Heart left ventricle (tissue), 13 donors: ENCODE measurements around the gene PTPN6.

Source experiments
- CTCF ChIP-seq, 12 donors: fragments of 200-600 bp; sonication (generic) in 4 of 12; IDR thresholded peaks; one replicate each; pipeline versions ENCODE4 v1.5.0 to v1.8.0; 2018 to 2022; ENCODE audit warnings: antibody characterized with exemption in 12 of 12, mild to moderate bottlenecking in 5 of 12
- POLR2A ChIP-seq, 2 donors: fragments of 450-650 bp; IDR thresholded peaks; one replicate each; pipeline ENCODE4 v1.6.1; 2017; ENCODE audit warnings: antibody characterized with exemption in 2 of 2, mild to moderate bottlenecking in 2 of 2, moderate library complexity in 2 of 2
- donor health status: ischemic (EF 13 %, LVEDD 7.1; RV severe dilation, severe dysfunction).
- donor health status: DM: no; HTN: yes; CAD: no.
- donor health status: DM: no; HTN: no; CAD: no.
- donor health status: ischemic (EF 25% LVEDD 6.9; RV normal size, moderate dysfunction).
- donor health status: ischemic (EF 25% LVEDD 5.7; RV mildly dilated, moderate dysfunction).
- donor health status: ischemic (EF 35%, LVEDD 5.7; RV mildly dilated, moderate dysfunction).
- donor health status: nonischemic (EF 11% LVEDD 7.7; RV severe dilation, severe dysfunction).
- donor health status: DM: yes; HTN: yes; CAD: no.
- donor health status: PGD.
- donor health status: ischemic (EF 29% LVEDD 5.4; RV normal size, mild dysfunction).
- donor health status: nonischemic (EF 23%, LVEDD 6.1; RV moderate dilation, normal function).

- TF ChIP-seq CTCF (IDR thresholded peaks at IDR 0.05), result no peak
- no peak for TF ChIP-seq POLR2A (IDR thresholded peaks at IDR 0.05)
These were observed 28.9 kb downstream of the PTPN6 start for GRCh38 chr12:6980075-6980474.
